Regular cardiac myocyte (primary cell): ENCODE measurements around the gene UXT. TPM values are rescaled to one million over a fixed set of nuclear protein-coding genes. Genes with fewer than 3 reads are reported as not detected.

Experiments used
- total RNA-seq: library from RNA; depleted of rRNA; stranded (reverse); fragments of >200 nt; gene quantifications from 2 replicates; pipeline ENCODE4 v1.2.3, GENCODE V29; 2014

Gene UXT, protein sequence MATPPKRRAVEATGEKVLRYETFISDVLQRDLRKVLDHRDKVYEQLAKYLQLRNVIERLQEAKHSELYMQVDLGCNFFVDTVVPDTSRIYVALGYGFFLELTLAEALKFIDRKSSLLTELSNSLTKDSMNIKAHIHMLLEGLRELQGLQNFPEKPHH
- 115 and 135 TPM in 2 replicates for total RNA-seq

DNA sequence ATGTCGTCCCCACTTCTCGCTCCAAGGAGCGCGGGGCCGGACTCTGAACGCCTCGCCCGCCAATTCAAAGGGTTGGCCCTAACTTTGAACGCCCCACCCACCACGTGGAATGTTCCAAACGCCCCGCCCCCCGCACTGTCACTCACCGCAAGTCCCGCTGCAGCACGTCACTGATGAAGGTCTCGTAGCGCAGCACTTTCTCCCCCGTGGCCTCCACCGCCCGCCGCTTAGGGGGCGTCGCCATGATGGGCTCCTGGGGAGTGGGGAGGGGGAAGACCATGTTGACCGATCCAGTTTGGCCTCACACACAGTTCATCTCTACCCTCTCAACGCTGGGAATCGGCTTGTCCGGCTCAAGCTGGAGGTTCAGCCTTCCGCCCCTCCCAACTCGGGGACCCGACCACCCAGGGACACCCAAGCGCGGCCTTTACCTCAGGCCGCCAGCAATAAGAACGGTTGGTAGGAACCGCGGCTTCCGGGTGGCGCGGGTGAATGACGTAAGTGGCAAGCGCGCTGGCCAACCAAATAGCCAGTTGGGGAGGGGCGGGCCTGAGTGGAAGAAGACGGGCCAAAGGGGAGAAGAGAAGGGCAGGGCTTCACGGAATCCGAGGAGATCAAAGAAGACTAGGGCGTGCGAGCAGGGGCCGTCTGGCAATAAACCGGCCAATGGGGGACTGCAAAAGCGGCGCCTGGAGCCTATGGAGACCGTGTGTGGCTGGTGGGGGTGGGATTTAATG lies at the start of gene UXT:
Gene UXT (minus strand): TSS at position 497 of the 737 bp plus-strand sequence. CDS start 253 bp downstream, at position 244.

DNA sequence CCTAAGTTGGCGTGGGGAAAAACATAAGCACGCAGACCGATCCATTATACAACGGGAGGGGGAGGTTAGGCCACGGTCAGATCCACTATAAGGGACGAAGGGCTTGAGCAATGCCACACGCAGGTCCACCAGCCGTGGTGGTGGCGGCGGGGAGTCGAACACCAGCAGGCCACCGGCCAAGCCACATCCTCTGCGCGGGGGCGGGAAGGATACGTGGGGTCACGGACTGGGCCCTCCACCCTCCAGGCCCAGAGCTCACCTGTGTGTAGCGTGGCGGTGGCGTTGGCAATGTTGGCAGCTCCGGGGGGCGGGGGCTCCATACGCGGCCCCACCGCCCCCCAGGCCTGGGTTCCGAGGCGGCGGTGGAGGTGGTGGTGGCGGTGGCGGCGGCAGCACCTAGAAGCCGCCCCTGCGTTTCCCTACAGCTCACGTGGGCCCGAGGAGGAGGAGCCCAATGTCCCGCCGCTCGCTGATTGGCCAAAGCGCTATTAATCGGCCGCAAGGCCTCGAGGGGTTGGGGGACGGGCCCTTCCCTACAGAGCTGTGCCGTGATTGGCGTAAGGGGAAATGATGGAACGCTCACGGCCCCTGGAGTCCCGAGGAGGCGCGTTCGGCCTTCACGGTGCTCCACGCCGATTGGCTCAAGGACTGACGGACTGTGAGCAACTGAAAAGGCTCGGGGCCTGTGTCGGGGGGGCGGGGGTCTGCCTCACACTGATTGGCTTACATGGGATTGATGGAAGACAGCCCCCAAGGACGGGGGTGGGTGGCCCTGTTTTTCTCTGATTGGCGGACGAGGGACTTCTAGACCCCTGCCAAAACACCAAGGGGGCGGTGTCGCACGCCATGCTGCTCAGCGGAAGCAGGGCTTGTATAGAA lies 8.6 kb downstream of the UXT start, which contains the start of gene ELK1:
Gene ELK1 (minus strand): TSS at position 400 of the 879 bp plus-strand sequence. CDS start 9,122 bp downstream, outside the sequence.

DNA sequence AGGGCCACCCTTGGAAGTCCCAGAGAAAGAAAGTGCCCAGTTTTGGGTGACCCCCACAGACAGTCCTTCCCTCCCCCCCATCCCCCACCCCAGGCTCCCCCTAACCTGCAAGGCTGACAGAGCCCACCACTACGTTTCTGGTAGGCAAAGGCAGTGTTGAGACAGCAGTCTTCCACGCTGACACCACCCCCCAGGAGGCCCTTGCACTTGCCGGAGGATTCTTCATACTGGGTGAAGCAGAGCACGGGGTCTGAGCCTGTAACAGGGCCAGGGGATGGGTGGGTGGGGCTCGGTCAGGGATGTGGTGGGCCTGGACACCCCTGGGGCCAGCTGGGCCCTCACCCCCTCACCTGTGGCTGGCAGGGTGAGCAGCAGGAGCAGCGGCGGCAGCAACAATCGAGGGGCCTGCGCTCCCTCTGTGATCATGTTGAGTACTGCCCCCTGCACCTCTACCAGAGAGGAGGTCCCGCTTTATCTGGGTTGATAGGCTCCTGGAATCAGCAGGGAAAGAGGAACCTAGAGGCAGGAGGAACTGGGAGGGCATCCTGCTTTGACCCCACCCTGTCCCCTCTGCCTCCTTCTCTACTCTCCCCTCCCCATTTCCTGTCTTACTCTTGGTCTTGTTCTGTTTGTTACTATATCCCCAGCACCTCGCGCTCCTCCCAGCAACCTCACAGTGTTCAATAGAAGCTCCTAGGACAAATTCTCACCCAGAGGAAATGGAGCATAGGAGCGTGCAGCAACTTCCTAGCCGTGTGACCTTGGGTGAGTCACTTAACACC lies 29.4 kb downstream of the UXT start, which contains the start of gene CFP:
Gene CFP (minus strand): TSS at position 512 of the 782 bp plus-strand sequence. CDS start 86 bp downstream, at position 426.

DNA sequence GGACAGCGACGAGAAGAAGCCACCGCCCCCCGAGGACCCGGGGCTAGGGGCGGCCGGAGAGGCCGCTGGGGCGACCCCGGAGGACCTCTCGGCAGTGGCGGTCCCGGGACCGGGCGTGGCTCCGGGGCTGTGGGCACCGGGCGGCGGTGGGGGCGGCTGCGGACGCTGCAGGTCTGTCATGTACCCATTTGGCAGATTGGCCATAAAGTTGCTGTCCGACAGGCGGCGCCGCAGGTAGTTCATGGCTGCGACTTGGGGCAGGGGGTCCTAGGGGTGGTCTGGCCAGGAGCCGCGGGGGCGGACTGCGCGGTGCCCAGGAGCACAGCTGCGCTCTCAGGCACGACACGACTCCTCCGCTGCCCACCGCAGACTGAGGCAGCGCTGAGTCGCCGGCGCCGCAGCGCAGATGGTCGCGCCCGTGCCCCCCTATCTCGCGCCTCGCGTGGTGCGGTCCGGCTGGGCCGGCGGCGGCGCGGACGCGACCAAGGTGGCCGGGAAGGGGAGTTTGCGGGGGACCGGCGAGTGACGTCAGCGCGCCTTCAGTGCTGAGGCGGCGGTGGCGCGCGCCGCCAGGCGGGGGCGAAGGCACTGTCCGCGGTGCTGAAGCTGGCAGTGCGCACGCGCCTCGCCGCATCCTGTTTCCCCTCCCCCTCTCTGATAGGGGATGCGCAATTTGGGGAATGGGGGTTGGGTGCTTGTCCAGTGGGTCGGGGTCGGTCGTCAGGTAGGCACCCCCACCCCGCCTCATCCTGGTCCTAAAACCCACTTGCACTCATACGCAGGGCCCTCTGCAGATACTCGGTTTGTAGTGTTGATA lies 39.3 kb downstream of the UXT start, which contains the start of gene SYN1:
Gene SYN1 (minus strand): TSS at position 372 of the 817 bp plus-strand sequence. CDS start 129 bp downstream, at position 243.

Other genes starting within 250 kb of the UXT start
- gene ZNF41, start 176.0 kb downstream of the UXT start, total RNA-seq, result 4.2 and 7.1 TPM in 2 replicates
- 14.7 and 15.9 TPM in 2 replicates for gene ARAF, start 98.0 kb downstream of the UXT start, total RNA-seq
- gene TIMP1, start 76.7 kb downstream of the UXT start, total RNA-seq, result 373 and 1,457 TPM in 2 replicates
- under 0.01 and 0.28 TPM in 2 replicates for gene SYN1, start 39.3 kb downstream of the UXT start, total RNA-seq
- under 0.01 and 0.19 TPM in 2 replicates for gene CFP, start 29.2 kb downstream of the UXT start, total RNA-seq
- gene ELK1, start 8.6 kb downstream of the UXT start, total RNA-seq, result 19.7 and 20.9 TPM in 2 replicates
- 4.6 and 9.9 TPM in 2 replicates for gene ZNF81, start 177.7 kb upstream of the UXT start, total RNA-seq